Smooth muscle cell (in vitro differentiated cells): Measurements from ENCODE around the gene PCBP1. TPM values are rescaled to one million over a fixed set of nuclear protein-coding genes. Genes with fewer than 3 reads are reported as not detected.
"Not testable (repeated sequence)": the region's sequence is repeated elsewhere in the genome, so short reads cannot be mapped to it uniquely, and the experiment has no call there.

ENCODE experiments used
- DNase-seq: peaks from one replicate; lab custom pipeline; 2025; ENCODE audit not compliant: unreplicated experiment; lab: John Stamatoyannopoulos, UW
- H2AFZ ChIP-seq: fragments of 200-600 bp; sonication (generic); 2 replicates; pipeline ENCODE4 v1.6.0; 2016; ENCODE audit warnings: antibody characterized with exemption, low read depth, mild to moderate bottlenecking
- H3F3A ChIP-seq: fragments of 200-600 bp; sonication (generic); 2 replicates; pipeline ENCODE4 v1.6.0; 2017; ENCODE audit warnings: antibody characterized with exemption, low read depth
- H3K27ac ChIP-seq: fragments of 200-600 bp; sonication (generic); 2 replicates; pipeline ENCODE4 v1.5.1; 2016; ENCODE audit warnings: low read depth, mild to moderate bottlenecking
- H3K27me3 ChIP-seq: fragments of 200-600 bp; sonication (generic); 2 replicates; pipeline ENCODE4 v1.6.1; 2016; ENCODE audit warnings: low read depth, mild to moderate bottlenecking
- H3K36me3 ChIP-seq: fragments of 200-600 bp; sonication (generic); 2 replicates; pipeline ENCODE4 v1.5.1; 2016; ENCODE audit warnings: low read depth
- H3K4me1 ChIP-seq: fragments of 200-600 bp; sonication (generic); 2 replicates; pipeline ENCODE4 v1.5.1; 2016; ENCODE audit warnings: low read depth
- H3K4me2 ChIP-seq: fragments of 200-600 bp; sonication (generic); 2 replicates; pipeline ENCODE4 v1.6.0; 2016; ENCODE audit warnings: mild to moderate bottlenecking
- H3K4me3 ChIP-seq: fragments of 200-600 bp; sonication (generic); 2 replicates; pipeline ENCODE4 v1.5.1; 2016; ENCODE audit warnings: mild to moderate bottlenecking
- H3K79me2 ChIP-seq: fragments of 200-600 bp; sonication (generic); 2 replicates; pipeline ENCODE4 v1.6.0; 2016; ENCODE audit warnings: low read depth, mild to moderate bottlenecking
- H3K9ac ChIP-seq: fragments of 200-600 bp; sonication (generic); 2 replicates; pipeline ENCODE4 v1.6.0; 2016; ENCODE audit warnings: low read depth
- H3K9me3 ChIP-seq: fragments of 200-600 bp; sonication (generic); replicated peaks from 2 replicates; pipeline ENCODE4 v1.5.1; 2016; ENCODE audit warnings: low read depth
- H4K20me1 ChIP-seq: fragments of 200-600 bp; sonication (generic); 2 replicates; pipeline ENCODE4 v1.6.0; 2016; ENCODE audit warnings: low read depth
- CTCF ChIP-seq: fragments of 200-600 bp; sonication (generic); IDR thresholded peaks from 2 replicates; pipeline ENCODE4 v1.5.1; 2017; ENCODE audit warnings: borderline replicate concordance, mild to moderate bottlenecking, antibody characterized with exemption; ENCODE audit not compliant: insufficient read depth, poor library complexity, severe bottlenecking
- WGBS: methylation state at CpG from one replicate; pipeline ENCODE4 v1.1.7; 2016; ENCODE audit warnings: low lambda C conversion rate; 5-methylcytosine and 5-hydroxymethylcytosine counted together
- polyA plus RNA-seq: library from polyadenylated mRNA; unstranded; fragments of >200 nt; fragmentation: Nextera tagmentation; extraction: Ambion mirVana; gene quantifications from 2 replicates; pipeline ENCODE4 v1.2.1, GENCODE V29; 2016
- total RNA-seq: library from RNA; depleted of rRNA; stranded (reverse); fragments of >200 nt; gene quantifications from 2 replicates; pipeline ENCODE4 v1.2.3, GENCODE V29; 2014

Gene PCBP1
- total and polyA plus RNA-seq, 2 experiments from 2014 or later = 109 to 145 TPM

- no peaks in the 10 kb centered on the region for H3K27me3 ChIP-seq
- TF ChIP-seq CTCF = no peak
- H3K4me3 ChIP-seq = peak overlapping the region; percentile 39
- peak overlapping the region; percentile 86 for H3K27ac ChIP-seq
- no peaks in the 10 kb centered on the region for H3K9me3 ChIP-seq
- H3F3A ChIP-seq = peaks cover 9% of the 10 kb centered on the region
- DNase-seq = no peak
- no peaks in the 10 kb centered on the region for H4K20me1 ChIP-seq
- no peaks in the 10 kb centered on the region for H3K36me3 ChIP-seq
- peak overlapping the region; percentile 78 for H3K4me2 ChIP-seq
- no peaks in the 10 kb centered on the region for H3K79me2 ChIP-seq
- H2AFZ ChIP-seq = peak overlapping the region; percentile 75
- 33% methylated on average over 8 of the region's 8 CpGs for WGBS
- peaks cover 17% of the 10 kb centered on the region for H3K4me1 ChIP-seq
- peak overlapping the region; percentile 48 for H3K9ac ChIP-seq
Observed at GRCh38 chr2:70132244-70133126, 45.2 kb downstream of the PCBP1 start.

GRCh38 chr2:70133127-70133452 lies 45.8 kb downstream of the PCBP1 start:
- Histone ChIP-seq H3K4me2 (peak overlapping the region; percentile 78), H3K4me3 (peak overlapping the region; percentile 39)
- 100% methylated on average over 1 of the region's 1 CpG for WGBS

GRCh38 chr2:70133491-70134322 lies 46.4 kb downstream of the PCBP1 start:
- Histone ChIP-seq H2AFZ (no peak overlapping the region), H3K9me3 (no peaks in the 10 kb centered on the region)
- DNase-seq = no peak

More at GRCh38 chr2:70133127-70133452, 45.8 kb downstream of the PCBP1 start:
- no peak for TF ChIP-seq CTCF
- DNase-seq = no peak
- Histone ChIP-seq H3K4me1 (peaks cover 17% of the 10 kb centered on the region), H3K27ac (peak overlapping the region; percentile 86), H3K36me3 (no peaks in the 10 kb centered on the region), H3K79me2 (no peaks in the 10 kb centered on the region), H3K9me3 (no peaks in the 10 kb centered on the region), H4K20me1 (no peaks in the 10 kb centered on the region), H3F3A (peaks cover 12% of the 10 kb centered on the region), H3K27me3 (no peaks in the 10 kb centered on the region), H3K9ac (no peak overlapping the region), H2AFZ (peak overlapping the region; percentile 75)

GRCh38 chr2:70134323-70134983 lies 47.2 kb downstream of the PCBP1 start:
- DNase-seq, H3K27me3 ChIP-seq, H3K9ac ChIP-seq, H3K79me2 ChIP-seq, H3K4me3 ChIP-seq, H4K20me1 ChIP-seq, H3K9me3 ChIP-seq, H3K4me2 ChIP-seq, H3K36me3 ChIP-seq, H3K27ac ChIP-seq, H2AFZ ChIP-seq: not testable (repeated sequence)
- WGBS = 90% methylated on average over 10 of the region's 10 CpGs
- Histone ChIP-seq H3F3A (peaks cover 12% of the 10 kb centered on the region), H3K4me1 (peaks cover 17% of the 10 kb centered on the region)

More at GRCh38 chr2:70133491-70134322, 46.4 kb downstream of the PCBP1 start:
- Histone ChIP-seq H3K27me3 (no peaks in the 10 kb centered on the region), H4K20me1 (no peaks in the 10 kb centered on the region), H3K36me3 (no peaks in the 10 kb centered on the region), H3K27ac (peak overlapping the region; percentile 86), H3K9ac (no peak overlapping the region), H3K79me2 (no peaks in the 10 kb centered on the region), H3K4me2 (peak overlapping the region; percentile 78), H3F3A (peaks cover 12% of the 10 kb centered on the region), H3K4me1 (peaks cover 17% of the 10 kb centered on the region), H3K4me3 (no peak overlapping the region)
- TF ChIP-seq CTCF = no peak
- 76% methylated on average over 10 of the region's 10 CpGs for WGBS
